ENCODE data around the gene TDRD1.

Gene TDRD1

GRCh38 chr10:114180937-114181336, 1.8 kb downstream of the TDRD1 start:
- TF ChIP-seq TEAD4 (IDR thresholded peaks at IDR 0.05) (no peak), RAD21 (IDR thresholded peaks at IDR 0.05; ENCODE audit: low read depth) (no peak), YY1 (IDR thresholded peaks at IDR 0.05; ENCODE audit: low read depth) (no peak), USF1 (IDR thresholded peaks at IDR 0.05) (no peak)

GRCh38 chr10:114181971-114182370, 2.8 kb downstream of the TDRD1 start:
- peak; percentile 58 for TF ChIP-seq TEAD4 (IDR thresholded peaks at IDR 0.05)
- TF ChIP-seq TAF1 (IDR thresholded peaks at IDR 0.05; ENCODE audit: low read depth), result no peak
- peak; percentile 70 for TF ChIP-seq NFIC (IDR thresholded peaks at IDR 0.05)
- no peak for TF ChIP-seq RAD21 (IDR thresholded peaks at IDR 0.05; ENCODE audit: low read depth)
- TF ChIP-seq MAX (IDR thresholded peaks at IDR 0.05), result peak; percentile 50
- 0 out of 2 replicates have a peak, but pooled peaks have one; percentile 13 for TF ChIP-seq TCF12 (IDR thresholded peaks at IDR 0.05; ENCODE audit: low read depth)
- TF ChIP-seq EGR1 (IDR thresholded peaks at IDR 0.05), result no peak
- peak; percentile 72 for TF ChIP-seq FOXM1 (IDR thresholded peaks at IDR 0.05; ENCODE audit: borderline replicate concordance, low read depth)
- peak; percentile 46; the same call in 1 of the 2 replicates for TF ChIP-seq EP300 (IDR thresholded peaks at IDR 0.05; ENCODE audit: borderline replicate concordance)
- TF ChIP-seq USF1 (IDR thresholded peaks at IDR 0.05), result 0 out of 2 replicates have a peak, but pooled peaks have one; percentile 12
- TF ChIP-seq CEBPB (IDR thresholded peaks at IDR 0.05), result no peak
- peak; percentile 53; the same call in 1 of the 2 replicates for TF ChIP-seq YY1 (IDR thresholded peaks at IDR 0.05; ENCODE audit: low read depth)
- no peak for TF ChIP-seq ZBTB7A (IDR thresholded peaks at IDR 0.05; ENCODE audit: low read depth)
- no peak for TF ChIP-seq REST (IDR thresholded peaks at IDR 0.05; ENCODE audit: low read depth)
- no peak for TF ChIP-seq CREB1 (IDR thresholded peaks at IDR 0.05; ENCODE audit: low read depth)

GRCh38 chr10:114183563-114183962, 4.4 kb downstream of the TDRD1 start:
- no peak for TF ChIP-seq TEAD4 (IDR thresholded peaks at IDR 0.05)
- TF ChIP-seq TAF1 (IDR thresholded peaks at IDR 0.05; ENCODE audit: low read depth), result no peak
- TF ChIP-seq RAD21 (IDR thresholded peaks at IDR 0.05; ENCODE audit: low read depth), result no peak
- no peak for TF ChIP-seq TCF12 (IDR thresholded peaks at IDR 0.05; ENCODE audit: low read depth)
- 0 out of 2 replicates have a peak, but pooled peaks have one; percentile 22 for TF ChIP-seq NFIC (IDR thresholded peaks at IDR 0.05)
- no peak for TF ChIP-seq YY1 (IDR thresholded peaks at IDR 0.05; ENCODE audit: low read depth)
- no peak for TF ChIP-seq ZBTB7A (IDR thresholded peaks at IDR 0.05; ENCODE audit: low read depth)
- no peak for TF ChIP-seq REST (IDR thresholded peaks at IDR 0.05; ENCODE audit: low read depth)
- TF ChIP-seq EP300 (IDR thresholded peaks at IDR 0.05; ENCODE audit: borderline replicate concordance), result no peak
- peak; percentile 91 for TF ChIP-seq CEBPB (IDR thresholded peaks at IDR 0.05)
- TF ChIP-seq MAX (IDR thresholded peaks at IDR 0.05), result no peak
- no peak for TF ChIP-seq FOXM1 (IDR thresholded peaks at IDR 0.05; ENCODE audit: borderline replicate concordance, low read depth)
- TF ChIP-seq CREB1 (IDR thresholded peaks at IDR 0.05; ENCODE audit: low read depth), result no peak
- no peak for TF ChIP-seq USF1 (IDR thresholded peaks at IDR 0.05)
- no peak for TF ChIP-seq EGR1 (IDR thresholded peaks at IDR 0.05)

- TF ChIP-seq REST (IDR thresholded peaks at IDR 0.05; ENCODE audit: low read depth) (no peak), CEBPB (IDR thresholded peaks at IDR 0.05) (no peak), TCF12 (IDR thresholded peaks at IDR 0.05; ENCODE audit: low read depth) (no peak), YY1 (IDR thresholded peaks at IDR 0.05; ENCODE audit: low read depth) (no peak), NFIC (IDR thresholded peaks at IDR 0.05) (no peak), TAF1 (IDR thresholded peaks at IDR 0.05; ENCODE audit: low read depth) (no peak), ZBTB7A (IDR thresholded peaks at IDR 0.05; ENCODE audit: low read depth) (no peak), CREB1 (IDR thresholded peaks at IDR 0.05; ENCODE audit: low read depth) (no peak), USF1 (IDR thresholded peaks at IDR 0.05) (no peak)
These were observed 5.1 kb downstream of the TDRD1 start for GRCh38 chr10:114184276-114184675.

Measured in Ishikawa (cell line).